Stimulated activated CD4-positive, alpha-beta T cell treated with anti-CD3 and anti-CD28 coated beads, Interleukin-15, amount 100 ng/mL, for 24 hours (primary cell): ENCODE results near the gene QSER1.
"Not testable (repeated sequence)": the region's sequence is repeated elsewhere in the genome, so short reads cannot be mapped to it uniquely, and the experiment has no call there.

ENCODE experiments used
- DNase-seq: peaks from one replicate; pipeline ENCODE4 v3.0.0-alpha.2; 2020

The QSER1 gene

DNA sequence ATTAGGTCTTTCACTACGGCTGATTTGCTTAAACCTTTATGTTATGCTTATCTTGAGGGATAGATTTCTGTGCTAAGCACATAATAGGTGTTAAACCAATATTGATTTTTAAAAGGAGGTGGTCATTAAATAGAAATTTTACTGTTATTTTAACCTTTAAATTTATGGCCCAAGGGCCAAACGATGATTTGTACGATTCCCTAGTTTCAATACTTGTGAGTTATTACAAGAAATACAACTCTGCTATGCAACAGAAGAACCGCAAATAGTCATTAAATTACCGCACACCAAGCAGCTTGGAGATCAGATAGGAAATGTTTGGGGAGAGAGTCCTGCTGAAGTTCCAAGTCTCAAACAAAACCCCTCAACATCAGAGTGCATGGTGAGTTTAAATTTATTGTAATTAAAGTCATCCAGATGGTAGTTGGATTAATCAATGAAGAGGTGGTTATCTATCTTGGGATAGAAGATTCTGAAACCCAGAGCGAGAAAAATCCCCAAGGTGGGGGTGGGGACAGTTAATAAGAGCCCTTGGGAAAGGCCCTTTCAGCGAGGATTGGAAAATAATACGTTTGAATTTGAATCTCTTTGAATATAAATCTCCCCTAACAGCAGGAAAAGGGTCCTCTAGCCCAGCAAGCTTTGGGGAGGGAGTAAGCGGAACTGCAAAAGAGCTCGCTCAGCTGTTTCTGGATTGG, 805 bp upstream of the QSER1 start:
- no peak for DNase-seq

DNA sequence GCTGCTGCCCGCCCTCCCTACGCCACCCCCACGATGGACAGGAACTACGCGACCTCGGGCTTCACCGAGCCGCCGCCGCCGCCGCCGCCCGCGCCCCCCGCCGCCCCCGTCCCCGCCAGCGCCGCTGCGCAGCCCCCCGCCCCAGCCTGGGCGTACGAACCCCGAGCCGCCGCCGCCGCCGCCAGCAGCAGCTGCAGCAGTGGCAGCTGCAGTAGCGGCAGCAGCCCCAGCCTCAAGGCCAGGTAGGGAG, 407 bp downstream of the QSER1 start:
- no peak for DNase-seq

DNA sequence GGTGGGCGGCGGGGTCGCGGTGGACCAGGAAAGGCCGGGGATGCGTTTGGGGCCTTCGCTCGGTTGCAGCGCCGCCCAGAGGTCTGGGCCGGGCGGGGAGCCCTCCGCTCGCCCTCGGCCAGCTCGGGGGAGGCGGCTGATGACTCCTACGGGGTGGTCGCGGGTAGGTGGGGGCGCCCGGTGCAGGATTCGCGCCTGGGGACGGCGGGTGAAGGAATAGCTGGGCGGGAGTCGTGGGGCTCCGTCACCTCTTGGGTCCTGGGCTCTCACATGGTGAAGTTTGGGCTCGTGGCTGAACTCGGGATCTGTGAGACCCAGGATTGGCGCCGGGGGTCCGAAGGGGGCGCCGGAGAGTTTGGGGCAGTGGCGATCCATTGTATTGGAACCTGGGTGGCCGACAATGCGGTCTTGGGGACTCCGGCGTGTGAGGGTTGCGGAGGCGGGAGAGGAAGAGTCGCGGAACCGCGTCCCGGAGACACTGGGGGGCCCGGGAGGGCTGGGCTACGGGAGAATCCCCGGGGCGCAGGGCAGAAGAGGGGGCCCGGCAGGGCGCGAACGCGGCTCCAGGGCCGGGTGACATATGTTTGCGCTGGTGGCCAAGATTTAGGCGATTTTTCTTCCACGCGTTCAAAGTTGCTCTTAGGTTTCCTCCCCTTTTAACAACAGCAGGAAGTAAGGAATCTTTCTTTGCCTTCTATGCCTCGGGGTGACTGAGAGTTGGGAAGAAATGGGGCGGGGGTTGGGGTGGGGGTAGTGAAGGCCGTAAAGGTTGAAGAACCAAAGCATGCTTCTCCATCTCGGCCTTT, 935 bp downstream of the QSER1 start:
- peak; percentile 61 for DNase-seq

DNA sequence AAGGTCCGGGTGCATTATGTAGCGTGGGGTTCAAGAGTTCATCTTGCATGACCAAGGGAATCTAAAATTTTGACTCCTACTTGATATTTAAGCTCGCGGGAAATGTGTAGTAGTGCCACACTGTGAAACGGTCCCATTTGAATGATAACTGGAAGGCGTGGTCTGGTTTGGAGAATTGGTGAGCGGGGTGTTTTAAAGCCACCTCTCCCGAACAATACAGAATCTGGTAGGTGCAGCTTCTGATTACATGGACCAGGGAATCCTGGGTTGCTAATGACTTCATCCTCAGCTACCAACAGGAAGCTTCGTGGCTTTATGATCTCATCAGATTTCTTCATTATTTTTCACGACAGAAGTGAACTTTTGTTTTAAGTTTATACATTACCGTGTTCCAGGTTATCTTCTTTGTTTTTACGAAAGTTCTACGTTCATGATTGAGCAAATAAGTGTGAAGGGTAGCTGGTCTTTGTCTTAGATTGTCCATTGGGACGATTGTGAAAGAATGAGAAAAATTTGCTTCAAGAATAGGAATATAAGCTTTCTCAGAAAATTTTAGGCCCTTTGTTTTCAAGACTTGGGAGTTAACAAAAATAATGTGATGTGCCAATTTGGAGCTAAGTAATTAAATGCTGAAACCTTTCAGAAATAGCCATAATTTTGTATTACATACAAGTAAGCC, 1.7 kb downstream of the QSER1 start:
- DNase-seq, result peak; percentile 38

- DNase-seq, result no peak
Measured at GRCh38 chr11:32894921-32895320, 2.3 kb downstream of the QSER1 start.

GRCh38 chr11:32895471-32895870, 2.9 kb downstream of the QSER1 start:
- no peak for DNase-seq

GRCh38 chr11:32897103-32897502, 4.5 kb downstream of the QSER1 start:
- DNase-seq, result no peak

DNA sequence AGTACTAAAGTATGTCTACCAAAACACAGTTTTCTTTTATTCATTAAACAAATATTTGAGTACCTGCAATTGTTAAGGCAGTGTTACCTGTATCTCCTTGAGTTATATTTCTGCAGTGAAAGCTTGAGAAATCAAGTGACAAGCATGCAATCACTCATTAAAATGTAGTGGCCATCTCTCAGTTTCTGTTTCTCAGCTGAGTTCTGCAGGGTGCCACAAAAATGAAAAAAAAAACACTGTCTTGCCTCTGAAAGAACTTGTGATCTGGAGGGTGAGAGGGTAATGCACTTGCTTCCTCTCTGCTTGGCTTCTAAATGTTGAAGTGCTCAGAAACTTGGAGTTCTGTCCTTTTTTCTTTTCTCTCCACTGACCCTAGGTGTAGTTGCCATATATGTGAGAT, 6.8 kb downstream of the QSER1 start:
- no peak for DNase-seq

GRCh38 chr11:32902089-32902665, 9.6 kb downstream of the QSER1 start:
- no peak for DNase-seq

DNA sequence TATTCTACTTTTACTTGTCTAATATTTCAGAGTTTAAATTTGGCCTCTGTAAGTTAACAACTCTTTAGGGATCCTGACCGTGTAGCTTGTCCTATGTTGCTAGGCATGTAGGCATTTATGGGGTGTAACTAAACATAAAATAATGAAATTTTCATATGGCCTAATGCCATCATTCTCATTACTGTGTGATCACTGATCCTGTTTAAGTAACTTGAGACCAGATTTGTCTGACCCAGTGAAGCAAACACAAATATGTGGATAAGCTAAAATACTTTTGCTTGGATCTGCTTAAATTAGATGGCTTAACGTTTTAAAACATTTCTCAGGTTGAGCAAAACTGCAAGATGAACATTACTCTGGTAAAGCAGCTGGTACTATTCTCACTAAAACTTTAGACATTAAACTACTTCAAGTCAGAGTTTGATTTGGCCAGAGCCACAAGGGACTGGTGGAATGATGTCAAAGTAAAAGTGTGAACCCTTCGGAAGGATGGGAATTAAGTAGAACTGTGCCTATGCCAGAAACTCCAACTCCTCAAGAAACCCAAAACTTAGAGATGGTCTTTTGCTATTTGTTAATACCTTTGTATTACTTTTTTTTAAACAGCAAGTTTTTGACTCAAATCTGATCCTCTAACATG, 12.5 kb downstream of the QSER1 start:
- DNase-seq, result no peak

GRCh38 chr11:32908619-32909018, 16.0 kb downstream of the QSER1 start:
- DNase-seq, result no peak

DNA sequence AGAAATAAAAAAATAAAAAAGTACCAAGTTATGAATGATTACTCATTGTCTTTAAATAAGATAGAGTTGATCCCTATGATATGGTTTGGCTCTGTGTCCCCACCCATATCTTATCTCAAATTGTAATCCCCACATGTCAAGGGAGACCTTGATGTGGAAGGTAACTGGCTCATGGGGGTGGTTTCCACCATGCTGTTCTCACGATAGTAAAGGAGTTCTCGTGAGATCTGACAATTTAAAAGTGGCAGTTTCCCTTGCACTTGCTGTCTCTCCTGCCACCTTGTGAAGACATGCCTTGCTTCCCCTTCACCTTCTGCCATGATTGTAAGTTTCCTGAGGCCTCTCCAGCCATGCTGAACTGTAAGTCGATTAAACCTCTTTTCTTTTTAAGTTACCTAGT, 18.8 kb downstream of the QSER1 start:
- DNase-seq, result no peak

DNA sequence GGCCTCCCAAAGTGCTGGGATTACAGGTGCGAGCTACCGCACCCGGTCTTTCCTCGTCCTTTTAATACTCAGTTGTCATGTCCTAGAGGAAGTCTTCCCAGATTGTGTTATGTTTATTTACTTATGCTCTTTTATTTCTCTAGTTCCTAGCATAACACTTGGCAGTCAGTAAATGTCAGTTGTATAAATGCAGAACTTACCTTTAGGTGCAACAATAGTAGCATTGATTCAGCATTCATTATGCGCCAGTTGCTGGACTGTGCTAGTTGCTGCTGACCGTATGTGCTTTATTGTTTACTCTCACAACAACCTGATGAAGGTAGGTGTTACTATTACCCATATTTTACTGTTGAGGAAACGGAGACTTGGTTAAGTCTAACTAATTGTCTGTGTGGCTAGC, 20.8 kb downstream of the QSER1 start:
- no peak for DNase-seq

GRCh38 chr11:32916361-32916760, 23.8 kb downstream of the QSER1 start:
- no peak for DNase-seq

GRCh38 chr11:32916994-32917393, 24.4 kb downstream of the QSER1 start:
- no peak for DNase-seq

DNA sequence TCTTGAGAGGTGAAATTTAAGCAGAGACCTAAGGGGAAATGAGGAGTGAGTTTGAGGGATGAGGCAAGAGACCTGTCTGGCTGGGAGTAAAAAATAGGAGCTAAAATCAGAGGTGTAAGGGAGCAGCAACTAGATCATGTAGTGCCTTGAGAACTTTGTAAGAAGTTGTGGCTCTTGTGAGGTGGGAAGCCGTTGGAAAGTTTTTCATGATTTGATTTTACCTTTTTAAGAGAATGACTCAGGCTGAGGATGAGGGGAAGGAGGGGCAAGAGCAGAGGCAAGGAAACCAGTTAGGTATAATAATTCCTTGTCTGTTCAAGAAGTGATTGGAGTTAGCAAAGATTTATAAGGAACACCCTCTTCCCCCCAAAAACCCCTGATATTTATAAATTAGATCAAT, 25.8 kb downstream of the QSER1 start:
- DNase-seq, result no peak

GRCh38 chr11:32919338-32919737, 26.7 kb downstream of the QSER1 start:
- DNase-seq, result no peak

- DNase-seq, result no peak
Measured at GRCh38 chr11:32920570-32920969, 28.0 kb downstream of the QSER1 start.

- DNase-seq, result no peak
Measured at GRCh38 chr11:32921204-32921603, 28.6 kb downstream of the QSER1 start.

DNA sequence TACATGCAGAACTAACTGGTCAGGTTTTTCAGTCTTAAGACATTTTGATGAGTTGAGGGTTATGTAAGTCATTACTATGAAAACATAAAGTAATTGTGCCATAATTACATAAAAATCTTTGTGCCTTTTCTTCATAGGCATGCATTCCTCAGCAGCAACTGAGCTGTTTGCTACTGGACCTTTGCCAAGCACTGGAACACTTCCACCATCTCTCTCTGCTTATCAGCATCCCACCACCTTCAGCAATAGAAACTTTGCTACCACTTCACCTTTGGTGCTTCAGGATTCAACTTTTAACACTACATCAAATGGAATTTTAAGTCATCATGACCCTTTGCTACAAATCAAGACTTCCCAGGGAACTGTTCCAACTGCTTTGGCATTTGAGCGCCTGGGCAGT, 39.0 kb downstream of the QSER1 start:
- DNase-seq, result no peak

- DNase-seq, result no peak
Measured at GRCh38 chr11:32932196-32932595, 39.6 kb downstream of the QSER1 start.

- DNase-seq, result no peak
Measured at GRCh38 chr11:32935462-32936029, 42.9 kb downstream of the QSER1 start.

GRCh38 chr11:32936178-32936577, 43.6 kb downstream of the QSER1 start:
- not testable (repeated sequence) for DNase-seq
